ENCODE measurements around the gene ACADSB. TPM values are rescaled to one million over a fixed set of nuclear protein-coding genes. Genes with fewer than 3 reads are reported as not detected.

The ACADSB gene
- total RNA-seq, 4 donors from 2014 or later: 16.2 to 40.2 (median 22.0) TPM

GRCh38 chr10:123044391-123044790 is 35.6 kb downstream of the ACADSB start:
- no peak for DNase-seq
- H3K36me3 ChIP-seq: peaks cover 4 to 42% of the 10 kb centered on the region in 2 donors
- intact Hi-C loops (cut with DNase I; ENCODE audit: low total_unique reads) (loop anchor here (10.0 kb wide), 1 partner anchor 510 kb away; no protein-coding TSS in a partner anchor), in situ Hi-C loops (cut with MboI; ENCODE audit: low sequenced_read_pairs in 4 of 4) (no loop called here)
- H3K4me3 ChIP-seq: no peak overlapping the region
- H3K4me1 ChIP-seq: peaks cover 0 to 3% of the 10 kb centered on the region in 2 donors
- H3K9me3 ChIP-seq: no peaks in the 10 kb centered on the region
- no peak overlapping the region for H3K27ac ChIP-seq
- no peak for ATAC-seq
- no peaks in the 10 kb centered on the region for H3K27me3 ChIP-seq
- TF ChIP-seq POLR2A (IDR thresholded peaks at IDR 0.05) (no peak), CTCF (IDR thresholded peaks at IDR 0.05 in 4 of 5, conservative IDR thresholded peaks at IDR 0.05 in 1 of 5) (no peak)

- TF ChIP-seq CTCF (IDR thresholded peaks at IDR 0.05 in 4 of 5, conservative IDR thresholded peaks at IDR 0.05 in 1 of 5) (no peak), POLR2A (IDR thresholded peaks at IDR 0.05) (no peak)
- intact Hi-C loops (cut with DNase I; ENCODE audit: low total_unique reads) (loop anchor here (10.0 kb wide), 1 partner anchor 509 kb away; no protein-coding TSS in a partner anchor), in situ Hi-C loops (cut with MboI; ENCODE audit: low sequenced_read_pairs in 4 of 4) (no loop called here)
- Histone ChIP-seq H3K36me3 (peaks cover 4 to 45% of the 10 kb centered on the region in 2 donors), H3K27me3 (no peaks in the 10 kb centered on the region), H3K4me3 (no peak overlapping the region), H3K27ac (no peak overlapping the region), H3K4me1 (no peaks in the 10 kb centered on the region), H3K9me3 (no peaks in the 10 kb centered on the region)
- no peak for DNase-seq
- no peak for ATAC-seq
These were observed 37.3 kb downstream of the ACADSB start for GRCh38 chr10:123045961-123046731.

- DNase-seq (no peak), ATAC-seq (no peak)
- intact Hi-C loops (cut with DNase I; ENCODE audit: low total_unique reads): no loop called here
- TF ChIP-seq CTCF (IDR thresholded peaks at IDR 0.05 in 4 of 5, conservative IDR thresholded peaks at IDR 0.05 in 1 of 5): no peak
- no peak overlapping the region for H3K27ac ChIP-seq
- H3K4me3 ChIP-seq: no peak overlapping the region
- peaks cover 0 to 10% of the 10 kb centered on the region in 2 donors for H3K36me3 ChIP-seq
- H3K4me1 ChIP-seq: no peaks in the 10 kb centered on the region
- H3K27me3 ChIP-seq: no peaks in the 10 kb centered on the region
- in situ Hi-C loops (cut with MboI; ENCODE audit: low sequenced_read_pairs in 4 of 4): no loop called here
- no peaks in the 10 kb centered on the region for H3K9me3 ChIP-seq
These were observed 49.2 kb downstream of the ACADSB start for GRCh38 chr10:123057968-123058367.

- Histone ChIP-seq H3K4me1 (no peaks in the 10 kb centered on the region), H3K4me3 (no peak overlapping the region), H3K27ac (no peak overlapping the region), H3K27me3 (peaks cover 0 to 8% (median 4%) of the 10 kb centered on the region in 3 donors), H3K36me3 (no peaks in the 10 kb centered on the region), H3K9me3 (no peaks in the 10 kb centered on the region)
- no peak for TF ChIP-seq POLR2A (IDR thresholded peaks at IDR 0.05)
- in situ Hi-C loops (cut with MboI; ENCODE audit: low sequenced_read_pairs in 4 of 4) (no loop called here), intact Hi-C loops (cut with DNase I; ENCODE audit: low total_unique reads) (no loop called here)
- no peak for DNase-seq
- ATAC-seq: no peak
These were observed 53.1 kb downstream of the ACADSB start for GRCh38 chr10:123061865-123062264.

- Histone ChIP-seq H3K36me3 (no peaks in the 10 kb centered on the region), H3K4me3 (no peak overlapping the region), H3K9me3 (no peaks in the 10 kb centered on the region), H3K27me3 (peaks cover 0 to 8% (median 4%) of the 10 kb centered on the region in 3 donors), H3K4me1 (no peaks in the 10 kb centered on the region), H3K27ac (no peak overlapping the region)
- ATAC-seq (no peak), DNase-seq (no peak)
- in situ Hi-C loops (cut with MboI; ENCODE audit: low sequenced_read_pairs in 4 of 4): no loop called here
- TF ChIP-seq POLR2A (IDR thresholded peaks at IDR 0.05) (no peak), CTCF (IDR thresholded peaks at IDR 0.05 in 4 of 5, conservative IDR thresholded peaks at IDR 0.05 in 1 of 5) (no peak)
- intact Hi-C loops (cut with DNase I; ENCODE audit: low total_unique reads): no loop called here
These were observed 53.9 kb downstream of the ACADSB start for GRCh38 chr10:123062726-123063125.
